Ovary (tissue), 3 donors: ENCODE results near the gene CNKSR3.

ENCODE experiments used
- CTCF ChIP-seq, 3 donors: fragments of 450-650 bp in 2 of 3; fragments of 200-600 bp in 1 of 3; IDR thresholded peaks; one replicate each; pipeline versions ENCODE4 v1.5.1 to v1.8.0; 2016 to 2022; ENCODE audit warnings: antibody characterized with exemption in 3 of 3, mild to moderate bottlenecking in 1 of 3
- EP300 ChIP-seq: sonication (generic); formaldehyde crosslinking; IDR thresholded peaks from one replicate; pipeline ENCODE4 v1.6.1; 2017; ENCODE audit warnings: antibody characterized with exemption
- donor health status: DM: no; HTN: no; CAD: no.

GRCh38 chr6:154435400-154435945 lies 75.0 kb downstream of the CNKSR3 start:
- TF ChIP-seq EP300 (no peak), CTCF (IDR thresholded peaks at IDR 0.05) (no peak)
